GM13977 (cell line): ENCODE results near the gene GDF11.

Experiments used
- DNase-seq: peaks from one replicate; pipeline ENCODE4 v3.0.0; 2012; ENCODE audit warnings: low spot score
- CTCF ChIP-seq: IDR thresholded peaks from 2 replicates; pipeline ENCODE4 v1.5.1; 2012; ENCODE audit warnings: mild to moderate bottlenecking, control low read depth; ENCODE audit not compliant: insufficient read depth; ENCODE audit errors: extremely low read depth, missing control alignments
- in situ Hi-C: fragments of 300-500 bp; cut with MboI; formaldehyde crosslinking; loops from one replicate; pipeline ENCODE4 v1.12.0; 2022; ENCODE audit warnings: low sequenced_read_pairs, low pct_unique_long_range_greater_than_20kb, mixed read lengths, inconsistent platforms; ENCODE audit not compliant: unreplicated experiment

Gene GDF11

GRCh38 chr12:55728939-55729818, 13.7 kb upstream of the GDF11 start, which contains the start of gene CD63:
CD63 (minus strand) TSS chr12:55729009; CDS start chr12:55728341, 668 bp downstream.
- peak; percentile 97 for DNase-seq
- in situ Hi-C loops, result loop anchor here (25.0 kb wide), 1 partner anchor 308 kb away; the partner anchor contains the start of gene RPS26
- peak; percentile 21 for TF ChIP-seq CTCF

DNA sequence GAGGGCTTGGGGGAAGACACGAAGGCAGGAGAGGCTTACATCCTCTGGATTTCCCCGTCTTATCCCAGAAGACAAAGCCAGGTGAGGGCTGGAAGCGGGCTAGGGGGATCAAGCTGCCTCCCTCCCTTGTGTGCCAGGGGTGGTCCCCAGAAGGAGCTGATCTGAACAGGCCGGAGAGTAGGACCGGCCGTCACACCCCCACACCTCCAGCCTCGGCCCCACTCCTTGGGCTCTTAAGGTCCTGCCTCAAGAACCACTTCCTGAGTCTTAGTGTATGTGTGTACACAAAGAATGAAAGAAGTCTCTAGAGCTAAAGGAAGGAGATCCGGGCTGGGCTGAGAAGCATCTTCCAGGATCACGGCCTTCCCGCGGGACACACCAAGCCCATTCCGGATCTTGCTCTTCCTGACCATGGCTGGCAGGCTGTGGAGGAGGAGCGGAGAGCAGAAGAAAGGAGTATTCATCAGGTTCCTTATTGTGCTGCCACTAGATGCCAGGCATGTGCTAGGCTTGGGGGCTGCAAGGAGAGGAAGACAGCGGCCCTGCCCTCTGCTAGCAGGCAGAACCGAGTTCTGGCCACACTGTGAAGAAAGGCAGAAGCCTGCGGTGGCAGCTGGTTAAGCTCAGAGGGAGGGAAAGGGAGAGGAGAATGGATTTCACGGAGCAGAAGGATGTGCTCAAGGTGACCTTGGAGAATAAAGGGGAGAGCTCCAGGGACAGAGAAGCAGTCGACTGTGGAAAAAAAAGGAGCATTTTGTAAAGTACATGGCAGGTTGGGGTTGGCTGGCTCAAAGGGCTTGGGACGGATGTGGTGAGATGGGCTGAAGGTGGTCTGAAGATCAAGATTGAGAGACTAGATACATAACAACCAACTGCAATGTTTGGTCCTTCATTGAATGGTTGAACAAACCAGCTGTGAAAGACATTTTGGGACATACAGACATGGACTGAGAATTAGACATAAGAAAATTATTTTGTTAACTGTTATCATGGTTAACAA, 12.8 kb upstream of the GDF11 start:
- no peak for TF ChIP-seq CTCF
- in situ Hi-C loops, result loop anchor here (25.0 kb wide), 1 partner anchor 307 kb away; the partner anchor contains the start of gene RPS26

DNA sequence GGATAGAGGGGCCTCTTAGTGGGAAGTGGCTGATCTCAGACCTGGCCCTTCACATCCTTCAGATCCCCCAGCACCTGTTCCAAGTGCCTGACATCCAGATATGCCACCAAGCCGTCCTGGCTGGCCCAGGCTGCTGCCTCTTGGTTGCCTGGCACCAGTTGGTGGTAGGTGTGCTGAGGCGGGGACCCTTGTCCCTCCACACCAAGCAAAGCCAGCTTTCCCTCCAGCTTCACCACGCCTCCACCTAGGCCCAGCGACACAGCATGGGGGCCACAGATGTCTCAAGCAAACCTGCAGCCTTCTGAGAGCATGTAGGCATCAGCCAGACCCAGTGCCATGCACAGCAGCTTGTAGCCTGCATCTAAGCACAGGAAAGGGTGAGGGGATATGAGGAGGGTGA, 10.6 kb upstream of the GDF11 start:
- in situ Hi-C loops, result loop anchor here (25.0 kb wide), 1 partner anchor 305 kb away; the partner anchor contains the start of gene RPS26
- no peak for DNase-seq
- no peak for TF ChIP-seq CTCF

More for the DNA sequence above, 12.8 kb upstream of the GDF11 start:
- peak; percentile 76 for DNase-seq

DNA sequence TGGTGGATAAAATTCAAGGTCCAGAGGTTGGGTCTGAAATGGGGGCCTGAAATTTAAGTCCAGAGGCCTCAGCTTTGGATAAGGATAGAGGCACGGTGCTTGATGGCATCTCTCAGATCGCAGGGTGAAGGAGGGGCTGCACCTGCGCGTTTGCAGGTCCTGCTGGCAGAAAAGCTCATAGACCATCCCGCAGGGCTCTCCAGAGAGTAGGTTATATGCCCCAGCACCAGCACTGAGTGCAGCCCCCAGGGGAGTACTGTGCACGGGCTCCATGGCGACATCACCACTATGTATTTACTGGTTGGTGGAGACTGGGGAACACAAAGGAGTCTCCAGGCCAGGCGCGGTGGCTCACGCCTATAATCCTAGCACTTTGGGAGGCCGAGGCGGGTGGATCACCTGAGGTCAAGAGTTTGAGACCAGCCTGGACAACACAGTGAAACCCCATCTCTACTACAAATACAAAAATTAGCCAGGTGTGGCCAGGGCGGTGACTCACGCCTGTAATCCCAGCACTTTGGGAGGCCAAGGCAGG, 9.8 kb upstream of the GDF11 start:
- DNase-seq, result no peak
- in situ Hi-C loops, result loop anchor here (25.0 kb wide), 1 partner anchor 304 kb away; the partner anchor contains the start of gene RPS26
- no peak for TF ChIP-seq CTCF

GRCh38 chr12:55733858-55734257, 9.1 kb upstream of the GDF11 start:
- no peak for TF ChIP-seq CTCF
- DNase-seq, result no peak
- in situ Hi-C loops, result loop anchor here (25.0 kb wide), 1 partner anchor 303 kb away; the partner anchor contains the start of gene RPS26
